Head of caudate nucleus (tissue), 42 donors: ENCODE data around the gene OPCML.

ENCODE experiments used
- DNase-seq, 42 donors: peaks; one replicate each; pipeline versions ENCODE4 v3.0.0 to v3.0.0-alpha.2; 2020 to 2021; ENCODE audit warnings: mixed read lengths in 7 of 42
- intact Hi-C: fragments of 100-400 bp; cut with DNase I; formaldehyde crosslinking; loops from one replicate; pipeline ENCODE4 v1.15.0; 2022

OPCML gene

DNA sequence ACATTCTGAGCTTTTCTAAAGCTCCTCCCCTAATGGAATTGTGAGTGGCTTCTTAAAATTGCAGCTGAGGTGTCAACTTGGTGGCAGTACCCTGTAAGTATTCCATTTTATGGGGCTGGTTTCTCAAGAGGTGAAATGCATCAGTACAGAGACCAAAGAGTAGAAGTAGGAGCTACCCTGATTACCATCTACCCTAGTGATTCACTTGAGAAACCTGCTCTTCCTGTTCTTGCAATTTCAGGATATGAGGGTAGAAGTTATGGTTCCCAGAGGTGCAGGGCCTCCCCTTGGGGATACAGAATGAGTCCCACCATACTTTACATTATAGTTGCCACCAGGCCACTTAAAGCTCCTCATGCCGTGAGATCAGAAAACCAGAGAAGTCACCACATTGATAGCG, 944.6 kb downstream of the OPCML start:
- intact Hi-C loops = no loop called here

DNA sequence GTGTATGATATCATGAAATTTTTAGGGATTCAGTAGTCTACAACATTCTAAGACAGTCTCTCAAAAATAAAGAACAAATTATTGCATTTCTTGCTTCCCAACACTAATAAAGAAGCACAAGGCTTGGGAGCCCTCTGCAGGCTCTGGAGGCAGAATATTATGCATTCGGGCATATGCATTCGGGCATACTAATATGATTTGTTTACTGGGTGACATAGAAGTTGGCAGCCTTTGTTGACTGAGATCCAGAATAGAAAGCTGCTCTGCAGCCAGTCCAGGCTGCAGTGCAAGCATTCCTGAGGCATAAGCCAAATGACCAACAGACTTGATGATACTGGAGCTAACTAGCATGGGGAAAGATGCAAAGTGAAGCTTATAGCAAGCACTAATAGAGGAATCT, 945.5 kb downstream of the OPCML start:
- intact Hi-C loops = no loop called here
- DNase-seq = no peak

More for the DNA sequence above, 944.6 kb downstream of the OPCML start:
- DNase-seq = no peak

DNA sequence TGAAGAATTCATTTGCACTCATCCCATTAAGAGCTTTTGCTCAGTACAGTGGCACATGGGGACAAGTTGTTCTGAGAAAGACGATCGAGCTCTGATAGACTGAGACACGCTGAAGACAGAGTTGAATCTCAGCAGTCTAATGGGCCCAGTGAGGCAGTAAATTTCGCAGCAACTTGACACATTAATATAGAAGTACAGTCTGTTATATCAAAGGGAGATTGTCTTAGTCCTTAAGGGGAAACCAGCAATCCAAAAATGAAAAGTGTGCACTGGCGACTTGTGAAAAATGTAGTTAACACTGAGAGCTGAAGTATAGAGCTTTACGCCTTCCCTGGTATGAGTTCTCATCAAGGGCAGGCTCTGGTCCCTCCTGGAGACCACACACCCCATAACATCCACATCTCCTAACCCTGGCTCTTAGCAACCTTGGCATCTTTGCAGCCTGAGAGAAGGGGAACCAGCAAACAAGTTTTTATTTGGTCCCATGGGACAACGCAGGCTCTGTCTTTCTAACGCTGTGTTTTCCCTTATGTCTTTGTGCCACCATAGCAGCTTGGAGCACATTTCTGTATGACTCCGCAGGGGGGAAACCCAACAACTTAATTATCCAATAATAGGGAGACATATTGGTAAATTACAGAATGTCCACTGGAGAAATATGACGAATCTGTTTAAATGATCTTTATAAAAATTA, 952.5 kb downstream of the OPCML start:
- intact Hi-C loops = no loop called here

DNA sequence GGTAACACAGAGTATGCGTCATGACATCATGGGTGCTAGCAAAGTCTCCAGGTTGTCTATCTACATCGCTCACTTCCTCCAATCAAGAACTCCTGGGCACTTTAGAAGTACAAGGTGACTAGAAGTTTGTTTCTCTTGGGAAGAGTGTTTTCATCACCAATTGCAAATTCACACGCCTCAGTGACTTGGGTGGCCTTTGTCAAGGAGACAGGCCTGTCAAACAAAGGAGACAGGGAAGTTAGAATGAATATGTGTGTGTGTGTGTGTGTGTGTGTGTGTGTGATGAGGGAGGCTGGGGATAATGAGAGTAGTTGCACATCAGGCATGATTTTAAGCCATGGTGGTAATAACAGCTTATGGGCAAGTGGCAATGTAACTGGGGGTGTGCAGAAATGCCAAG, 953.2 kb downstream of the OPCML start:
- no peak for DNase-seq
- intact Hi-C loops = no loop called here

More for the DNA sequence above, 952.5 kb downstream of the OPCML start:
- DNase-seq = no peak

DNA sequence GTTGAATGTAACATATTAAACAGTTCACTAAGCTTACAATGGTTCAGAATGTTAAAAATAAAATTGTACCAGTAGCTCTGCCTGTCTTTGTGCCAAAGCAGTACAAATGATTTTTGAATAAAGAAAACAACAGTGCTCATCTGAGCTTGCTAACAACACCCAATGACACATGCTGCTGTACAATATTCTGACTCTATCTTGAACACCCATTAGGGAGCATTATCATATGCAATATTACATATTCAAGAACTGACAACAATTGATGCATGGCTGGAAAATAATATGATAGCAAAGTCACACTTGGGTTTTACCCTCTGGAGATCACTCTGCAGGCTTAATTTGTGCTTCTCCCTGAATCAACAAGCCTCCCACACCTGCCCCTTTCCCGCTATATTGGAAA, 953.7 kb downstream of the OPCML start:
- intact Hi-C loops = no loop called here
- no peak for DNase-seq

DNA sequence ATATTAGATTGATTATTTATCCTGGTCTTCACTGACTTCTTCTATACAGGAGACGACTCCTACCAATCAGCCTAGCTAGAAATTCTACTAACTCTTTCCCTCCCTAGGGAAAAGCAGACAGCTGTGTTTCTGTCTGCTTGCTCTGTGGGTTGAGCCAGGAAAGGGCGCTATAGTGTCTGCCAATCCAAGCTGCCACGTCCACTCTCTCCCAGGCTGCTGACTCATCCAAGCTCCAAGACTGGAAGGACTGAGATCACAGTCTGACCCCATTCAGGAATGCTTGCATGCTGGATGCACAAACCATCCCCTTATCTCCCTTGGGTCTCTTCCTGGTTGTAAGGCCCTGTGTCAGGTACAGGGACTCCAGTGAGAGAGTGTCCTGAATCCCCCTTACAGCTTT, 955.6 kb downstream of the OPCML start:
- intact Hi-C loops = no loop called here

DNA sequence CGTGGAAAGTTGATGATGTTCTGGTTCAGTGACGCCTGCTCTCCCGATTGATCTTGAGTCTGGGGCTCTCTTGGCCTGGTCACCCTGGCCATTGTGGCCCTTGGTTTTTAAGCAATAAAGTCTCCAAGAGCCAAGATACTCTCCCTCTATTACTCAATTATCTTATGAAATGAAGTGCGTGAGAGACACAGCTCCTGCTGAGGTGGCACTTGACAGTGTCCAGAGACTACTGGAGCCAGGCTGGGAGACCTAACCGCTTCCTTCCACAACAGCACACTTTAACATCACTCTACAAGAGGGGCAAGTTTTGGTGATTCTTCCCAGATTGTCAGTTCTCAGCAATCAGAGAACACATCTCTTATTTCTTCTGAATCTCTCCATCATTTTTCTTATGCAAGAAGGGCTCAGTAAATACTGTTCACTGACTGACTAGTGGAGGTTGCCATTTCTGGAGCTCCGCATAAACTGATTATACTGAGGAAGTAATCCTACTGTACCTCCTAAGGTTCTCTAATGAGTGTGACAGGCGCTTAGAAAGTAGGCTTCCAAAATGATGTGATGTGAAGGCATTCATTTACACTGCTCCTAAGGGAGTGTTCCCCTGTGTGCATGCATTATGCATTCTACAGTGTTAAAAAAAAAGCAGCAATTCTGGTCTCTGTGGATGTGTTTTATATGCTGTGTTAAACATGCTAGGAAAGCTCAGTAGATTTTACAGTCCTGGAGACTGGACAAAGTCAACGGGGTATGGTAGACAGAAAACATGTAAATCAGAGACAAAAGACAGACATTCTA, 968.0 kb downstream of the OPCML start:
- intact Hi-C loops = no loop called here
- DNase-seq = no peak

More for the DNA sequence above, 955.6 kb downstream of the OPCML start:
- DNase-seq = no peak

DNA sequence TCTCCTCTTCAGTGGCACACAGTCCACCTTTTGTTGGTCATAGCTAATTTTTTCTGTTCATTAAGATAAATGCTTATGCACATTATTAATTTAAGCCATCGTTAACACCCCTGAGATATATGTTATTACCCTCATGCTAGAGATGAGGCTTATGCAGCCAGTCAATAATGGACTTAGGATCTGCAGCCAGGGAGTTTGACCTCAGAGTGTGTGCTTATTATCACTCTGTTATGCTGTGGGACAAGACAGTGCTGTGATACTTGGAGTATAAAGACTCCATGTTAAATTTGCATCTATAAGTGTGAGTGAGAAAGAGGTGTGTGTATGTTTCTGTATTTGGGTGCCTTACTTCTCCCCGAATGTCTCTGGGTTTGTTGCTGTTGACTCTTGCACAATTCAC, 969.3 kb downstream of the OPCML start:
- DNase-seq = no peak
- intact Hi-C loops = no loop called here

DNA sequence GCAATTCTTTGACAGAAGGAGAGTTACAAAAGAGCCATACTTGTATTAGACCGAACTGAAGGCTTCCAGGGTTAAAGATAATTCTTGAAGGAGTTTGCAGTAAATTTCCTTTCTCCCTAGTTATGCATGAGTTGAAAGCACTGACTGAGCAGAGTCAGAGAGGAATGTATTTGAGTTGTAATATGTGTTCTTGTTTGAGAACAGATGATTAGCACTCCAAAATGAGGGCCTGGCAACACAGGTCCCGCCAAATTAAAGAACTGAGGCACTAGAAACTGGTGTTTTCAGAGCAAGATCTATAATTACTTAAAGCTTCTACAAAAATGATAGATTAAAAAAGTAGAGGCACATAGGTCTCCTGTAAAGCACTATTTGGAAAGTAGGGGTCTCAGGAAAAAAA, 970.4 kb downstream of the OPCML start:
- intact Hi-C loops = no loop called here
- DNase-seq = no peak

DNA sequence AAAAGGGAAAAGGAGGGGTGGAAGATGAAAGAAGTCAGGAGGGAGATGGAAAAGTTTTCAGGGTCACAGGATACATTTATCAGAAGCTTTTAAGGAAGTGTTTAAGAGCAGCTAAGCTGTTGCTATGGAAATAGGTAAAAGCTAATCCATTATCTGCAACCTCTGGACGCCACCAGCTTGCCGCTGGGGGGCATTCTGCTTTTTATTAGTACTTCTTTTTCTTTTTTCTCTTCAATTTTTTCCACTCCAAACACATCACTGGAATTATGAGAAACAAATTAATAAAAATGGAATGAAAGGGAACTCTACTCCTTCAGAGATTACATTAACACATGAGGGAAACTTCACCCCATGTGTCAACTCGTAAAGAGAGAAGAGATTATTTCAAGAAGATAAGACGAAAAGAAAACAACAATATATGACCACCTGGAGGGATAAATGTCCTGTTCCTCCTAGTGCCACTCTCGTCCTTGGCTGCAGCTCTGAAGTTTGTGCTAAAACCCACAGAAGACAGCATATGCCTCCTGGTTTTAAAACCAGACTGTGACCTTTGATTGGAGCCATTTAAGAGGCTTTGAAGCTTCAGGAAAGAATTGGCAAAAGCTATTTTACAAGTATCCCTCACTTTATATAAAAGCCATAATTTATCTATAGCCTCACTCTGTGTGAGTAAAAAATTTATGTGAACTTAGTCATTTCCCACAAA, 972.8 kb downstream of the OPCML start:
- intact Hi-C loops = no loop called here
- no peak for DNase-seq

DNA sequence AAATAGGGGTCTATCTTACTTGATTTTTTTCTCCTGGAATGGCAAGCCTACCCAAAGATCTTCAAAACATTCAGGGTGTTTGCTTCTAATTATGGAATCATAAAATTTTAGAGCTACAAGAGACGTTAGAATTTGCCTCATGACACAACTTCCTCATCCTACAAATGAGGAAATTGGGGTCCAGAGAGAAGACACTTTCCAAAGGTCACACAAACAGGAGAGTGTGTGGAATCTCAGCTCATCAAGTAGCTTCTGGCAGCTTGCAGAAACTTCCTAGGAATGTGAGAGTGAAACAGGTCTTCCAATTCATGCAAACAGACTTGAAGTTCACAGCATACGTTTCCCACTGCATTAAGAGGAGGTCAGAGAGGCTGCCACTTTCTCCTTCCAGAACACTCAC, 976.0 kb downstream of the OPCML start:
- DNase-seq = no peak
- intact Hi-C loops = no loop called here

DNA sequence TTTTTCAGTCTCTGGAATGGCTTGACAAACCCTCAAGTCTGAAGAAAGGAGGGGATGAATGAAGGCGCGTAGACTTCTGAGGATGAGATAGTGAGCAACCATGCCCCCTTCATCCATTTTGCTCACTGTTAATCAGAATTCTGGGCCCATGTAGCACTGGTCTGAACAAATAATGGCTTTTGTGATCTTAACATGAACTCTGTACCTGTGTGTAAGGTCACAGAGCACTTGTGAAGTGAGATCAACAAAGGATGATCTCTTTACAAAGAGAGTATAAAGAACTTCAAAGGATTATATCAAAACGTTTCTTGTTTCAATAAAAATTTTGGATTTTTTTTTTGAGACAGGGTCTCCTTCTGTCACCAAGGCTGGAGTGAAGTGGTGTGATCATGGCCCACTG, 976.7 kb downstream of the OPCML start:
- DNase-seq = no peak
- intact Hi-C loops = no loop called here

DNA sequence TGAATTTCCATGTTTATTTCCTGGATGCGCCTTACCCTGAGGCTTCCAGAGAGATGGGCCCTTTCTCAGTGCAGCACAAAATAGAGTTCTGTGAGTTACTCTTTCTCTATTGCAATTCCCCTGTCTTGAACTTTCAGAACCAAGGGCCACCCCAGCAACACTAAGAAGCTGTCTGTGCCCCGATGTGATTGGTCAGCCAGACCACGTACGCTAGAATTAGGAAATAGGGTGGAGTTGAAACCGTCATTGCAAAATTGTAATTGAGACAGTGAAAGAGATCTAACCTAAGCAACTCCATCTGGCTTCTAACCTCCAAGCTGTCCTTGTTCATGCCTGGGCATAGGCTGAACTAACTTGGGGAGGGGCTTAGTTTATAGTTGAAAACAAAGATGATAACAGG, 981.3 kb downstream of the OPCML start:
- DNase-seq = no peak
- intact Hi-C loops = no loop called here

DNA sequence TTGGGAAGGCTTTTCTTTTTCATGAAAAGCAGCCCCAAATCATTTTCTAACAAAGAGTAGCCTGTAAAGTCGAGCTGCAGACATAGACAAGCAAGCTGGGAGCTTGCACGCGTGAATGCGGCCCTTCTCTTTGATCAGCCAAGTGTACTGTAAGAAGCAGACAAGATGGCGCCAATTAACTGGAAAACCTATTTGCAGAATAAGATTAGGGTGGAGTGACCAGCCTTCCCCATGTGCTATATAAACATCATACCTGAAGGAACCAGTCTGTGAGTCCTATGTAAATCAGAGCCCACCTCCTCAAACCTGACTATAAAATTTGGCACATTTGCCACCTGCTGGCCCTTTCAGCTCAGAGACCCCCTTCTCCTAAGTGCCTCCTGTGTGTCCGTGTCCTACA, 982.7 kb downstream of the OPCML start:
- intact Hi-C loops = no loop called here

DNA sequence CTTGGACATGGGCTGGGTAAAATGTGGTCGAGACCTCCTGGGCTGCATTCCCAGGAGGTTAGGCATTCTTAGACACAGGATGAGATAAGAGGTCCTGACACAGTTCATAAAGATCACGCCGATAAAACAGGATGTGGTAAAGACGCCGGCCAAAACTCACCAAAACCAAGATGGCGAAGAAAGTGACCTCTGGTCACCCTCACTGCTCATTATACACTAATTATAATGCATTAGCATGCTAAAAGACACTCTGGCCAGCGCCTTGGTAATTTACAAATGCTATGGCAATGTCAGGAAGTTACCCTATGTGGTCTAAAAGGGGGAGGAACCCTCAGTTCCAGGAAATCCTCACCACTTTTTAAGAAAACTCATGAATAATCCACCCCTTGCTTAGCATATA, 983.3 kb downstream of the OPCML start:
- intact Hi-C loops = no loop called here
- no peak for DNase-seq

More for the DNA sequence above, 982.7 kb downstream of the OPCML start:
- no peak for DNase-seq

DNA sequence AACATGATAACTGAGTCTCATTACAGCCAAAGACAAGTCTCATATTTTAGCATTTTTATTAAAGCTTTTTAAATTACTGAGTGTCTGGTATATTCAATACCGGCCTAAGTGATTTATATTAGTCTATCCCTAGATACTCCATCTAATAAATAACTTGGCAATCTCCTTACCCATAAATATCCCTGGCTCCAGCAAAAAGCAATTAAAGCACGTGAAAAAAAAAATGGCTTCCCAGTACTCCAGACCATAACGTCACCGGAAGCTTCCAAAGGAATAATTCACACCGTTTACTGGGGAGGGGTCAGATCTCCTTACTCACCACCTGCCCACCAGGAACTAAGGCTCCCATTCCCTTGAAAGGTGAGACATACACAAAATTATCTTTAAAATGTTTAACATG, 988.3 kb downstream of the OPCML start:
- no peak for DNase-seq
- intact Hi-C loops = no loop called here

DNA sequence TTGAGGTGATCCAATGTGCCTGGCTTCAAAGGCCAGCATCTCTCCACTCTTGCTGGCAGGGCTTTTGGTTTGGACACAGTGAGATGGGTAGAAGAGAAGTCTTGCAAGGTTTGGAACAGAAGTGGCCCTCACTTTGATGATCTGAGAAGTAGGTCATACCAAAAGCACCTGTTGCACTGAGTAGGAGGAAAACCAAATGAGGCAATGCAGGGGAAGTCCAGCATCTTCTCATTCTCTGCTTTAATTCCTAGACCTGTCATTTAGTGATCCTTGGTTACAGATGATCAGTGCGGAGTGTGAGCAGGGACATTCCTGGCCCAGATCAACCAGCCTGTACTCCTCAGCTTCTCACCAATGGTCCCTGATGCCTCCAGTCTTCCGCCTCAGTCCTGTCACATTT, 990.5 kb downstream of the OPCML start:
- intact Hi-C loops = no loop called here
- no peak for DNase-seq

DNA sequence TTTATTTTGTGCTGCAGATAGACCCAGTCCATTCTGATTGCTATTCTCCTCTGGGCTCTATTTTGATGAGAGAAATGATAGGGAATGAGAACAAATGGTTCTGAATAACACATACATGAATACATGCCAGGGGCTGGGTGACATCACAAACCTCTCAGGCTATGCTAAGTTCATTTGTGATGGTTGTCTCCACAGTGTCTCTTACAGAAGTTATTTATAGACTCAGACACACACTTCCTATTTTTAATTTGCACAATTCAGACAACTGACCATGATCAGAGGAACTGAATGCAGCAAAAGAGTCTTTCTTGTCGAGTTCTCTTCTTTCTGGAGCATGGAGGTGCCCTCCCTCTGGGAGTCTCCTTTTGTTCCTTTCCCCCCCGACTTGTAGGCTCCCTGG, 991.7 kb downstream of the OPCML start:
- intact Hi-C loops = no loop called here
- no peak for DNase-seq

DNA sequence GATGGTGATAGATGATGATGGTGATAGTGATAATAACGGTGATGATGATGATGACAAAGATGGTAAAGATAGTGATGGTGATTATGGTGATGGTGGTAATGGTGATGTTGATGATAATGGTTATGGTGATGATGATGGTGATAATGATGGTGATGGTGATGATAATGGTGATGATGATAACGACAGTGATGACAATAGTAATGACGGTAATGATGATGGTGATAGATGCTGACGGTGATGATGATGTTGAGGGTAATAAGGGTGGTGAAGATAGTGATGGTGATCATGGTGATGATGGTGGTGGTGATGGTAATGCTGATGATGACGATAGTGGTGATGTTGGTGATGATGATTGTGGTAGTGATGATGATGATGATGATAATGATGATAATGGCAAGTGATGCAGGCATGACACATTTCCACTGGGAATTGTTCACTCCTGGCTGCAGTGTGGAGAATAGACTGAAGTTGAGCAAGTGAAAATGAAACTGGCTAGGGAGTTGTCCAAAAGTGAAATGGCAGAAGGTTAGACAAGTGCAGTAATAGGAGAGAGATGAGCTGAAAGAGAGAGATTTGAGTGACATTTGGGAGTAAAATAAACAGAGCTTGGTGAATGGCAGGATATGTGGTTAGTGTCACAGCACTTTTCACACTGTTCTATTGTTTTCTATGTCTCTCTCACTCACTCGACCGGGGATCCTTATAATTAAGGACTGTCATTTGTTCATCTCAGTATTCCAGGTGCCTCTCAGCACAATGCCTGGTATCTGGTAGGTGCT, 992.5 kb downstream of the OPCML start:
- DNase-seq = no peak
- intact Hi-C loops = no loop called here

DNA sequence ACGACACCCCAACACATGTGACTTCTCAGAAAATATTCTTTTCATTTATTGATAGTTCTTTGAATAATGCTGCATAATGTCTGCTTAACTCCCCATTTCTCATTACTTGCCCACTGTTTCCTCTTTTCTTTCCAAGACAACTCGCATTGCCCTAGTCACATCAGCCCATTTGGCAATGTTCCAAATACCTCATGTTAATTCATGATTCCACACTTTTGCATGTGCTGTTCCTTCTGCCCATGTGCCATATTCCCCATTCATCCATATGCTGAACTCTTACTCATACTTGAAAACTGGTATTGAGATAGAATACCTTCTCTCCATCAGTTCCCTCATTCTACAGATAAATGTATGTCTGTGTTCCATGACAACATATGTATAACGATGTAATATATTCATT, 993.7 kb downstream of the OPCML start:
- DNase-seq = no peak
- intact Hi-C loops = no loop called here
